ENCODE data around the gene IFRD1.

Gene IFRD1

GRCh38 chr7:112504093-112504695, 53.9 kb downstream of the IFRD1 start:
- no peak overlapping the region for H3K4me3 ChIP-seq (ENCODE audit: low read length)
- no peak for TF ChIP-seq CTCF (IDR thresholded peaks at IDR 0.05; ENCODE audit: insufficient read depth, low read depth, low read length, missing control alignments)
- no peak for DNase-seq (ENCODE audit: low read depth)

GRCh38 chr7:112505495-112505894, 55.2 kb downstream of the IFRD1 start:
- no peak overlapping the region for H3K4me3 ChIP-seq (ENCODE audit: low read length)
- DNase-seq (ENCODE audit: low read depth), result no peak
- TF ChIP-seq CTCF (IDR thresholded peaks at IDR 0.05; ENCODE audit: insufficient read depth, low read depth, low read length, missing control alignments), result no peak

GRCh38 chr7:112508404-112508803, 58.1 kb downstream of the IFRD1 start:
- TF ChIP-seq CTCF (IDR thresholded peaks at IDR 0.05; ENCODE audit: insufficient read depth, low read depth, low read length, missing control alignments), result no peak
- no peak overlapping the region for H3K4me3 ChIP-seq (ENCODE audit: low read length)
- no peak for DNase-seq (ENCODE audit: low read depth)

- DNase-seq (ENCODE audit: low read depth), result no peak
- TF ChIP-seq CTCF (IDR thresholded peaks at IDR 0.05; ENCODE audit: insufficient read depth, low read depth, low read length, missing control alignments), result no peak
- H3K4me3 ChIP-seq (ENCODE audit: low read length), result no peak overlapping the region
Measured at GRCh38 chr7:112509402-112509801, 59.1 kb downstream of the IFRD1 start.

- no peak for TF ChIP-seq CTCF (IDR thresholded peaks at IDR 0.05; ENCODE audit: insufficient read depth, low read depth, low read length, missing control alignments)
- DNase-seq (ENCODE audit: low read depth), result peak; percentile 60
- no peak overlapping the region for H3K4me3 ChIP-seq (ENCODE audit: low read length)
Measured at GRCh38 chr7:112510001-112510742, 59.9 kb downstream of the IFRD1 start.

GRCh38 chr7:112510743-112511110, 60.5 kb downstream of the IFRD1 start:
- DNase-seq (ENCODE audit: low read depth), result no peak
- no peak for TF ChIP-seq CTCF (IDR thresholded peaks at IDR 0.05; ENCODE audit: insufficient read depth, low read depth, low read length, missing control alignments)
- no peak overlapping the region for H3K4me3 ChIP-seq (ENCODE audit: low read length)
